KMS-11 (cell line): Measurements from ENCODE around the gene NDUFB2.
"Not testable (repeated sequence)": the region's sequence is repeated elsewhere in the genome, so short reads cannot be mapped to it uniquely, and the experiment has no call there.

Experiments used
- H2AFZ ChIP-seq: fragments of 200-600 bp; sonication (generic); 2 replicates; pipeline ENCODE4 v1.6.1; 2016; ENCODE audit warnings: antibody characterized with exemption, mixed run types, low read depth
- H3K27ac ChIP-seq: fragments of 200-600 bp; sonication (generic); 2 replicates; pipeline ENCODE4 v1.6.1; 2016; ENCODE audit warnings: mild to moderate bottlenecking, mixed run types
- H3K27me3 ChIP-seq: fragments of 200-600 bp; sonication (generic); 2 replicates; pipeline ENCODE4 v1.6.1; 2017; ENCODE audit warnings: mild to moderate bottlenecking, low read depth, mixed run types, moderate library complexity; ENCODE audit not compliant: insufficient read depth
- H3K36me3 ChIP-seq: fragments of 200-600 bp; sonication (generic); 2 replicates; pipeline ENCODE4 v1.6.1; 2017; ENCODE audit warnings: mild to moderate bottlenecking, mixed run types; ENCODE audit not compliant: insufficient read depth
- H3K4me1 ChIP-seq: fragments of 200-600 bp; sonication (generic); 2 replicates; pipeline ENCODE4 v1.6.1; 2016; ENCODE audit warnings: mild to moderate bottlenecking, low read depth, mixed run types; ENCODE audit not compliant: poor library complexity, severe bottlenecking
- H3K4me2 ChIP-seq: fragments of 200-600 bp; sonication (generic); 2 replicates; pipeline ENCODE4 v1.7.0; 2016; ENCODE audit warnings: mild to moderate bottlenecking, mixed run types
- H3K4me3 ChIP-seq: fragments of 200-600 bp; sonication (generic); IDR thresholded peaks from 2 replicates; pipeline ENCODE4 v1.6.1; 2017; ENCODE audit warnings: low read depth, low read length, mixed read lengths; ENCODE audit not compliant: insufficient read depth
- H3K79me2 ChIP-seq: fragments of 200-600 bp; sonication (generic); 2 replicates; pipeline ENCODE4 v1.6.1; 2016; ENCODE audit warnings: low read depth, mixed run types; ENCODE audit not compliant: insufficient read depth
- H3K9ac ChIP-seq: fragments of 200-600 bp; sonication (generic); 2 replicates; pipeline ENCODE4 v1.6.1; 2016; ENCODE audit warnings: mild to moderate bottlenecking, mixed run types
- H4K20me1 ChIP-seq: fragments of 200-600 bp; sonication (generic); 2 replicates; pipeline ENCODE4 v1.6.1; 2016; ENCODE audit warnings: mild to moderate bottlenecking, mixed run types; ENCODE audit not compliant: insufficient read depth
- CTCF ChIP-seq: fragments of 200-600 bp; sonication (generic); conservative IDR thresholded peaks from 2 replicates; pipeline ENCODE4 v1.6.1; 2017; ENCODE audit warnings: low read depth, mild to moderate bottlenecking, antibody characterized with exemption, low read length, moderate library complexity, mixed read lengths

Gene NDUFB2

GRCh38 chr7:140707132-140707531 is 10.6 kb downstream of the NDUFB2 start:
- H3K79me2 ChIP-seq: peaks cover 10% of the 10 kb centered on the region; the same call in 1 of the 2 replicates

DNA sequence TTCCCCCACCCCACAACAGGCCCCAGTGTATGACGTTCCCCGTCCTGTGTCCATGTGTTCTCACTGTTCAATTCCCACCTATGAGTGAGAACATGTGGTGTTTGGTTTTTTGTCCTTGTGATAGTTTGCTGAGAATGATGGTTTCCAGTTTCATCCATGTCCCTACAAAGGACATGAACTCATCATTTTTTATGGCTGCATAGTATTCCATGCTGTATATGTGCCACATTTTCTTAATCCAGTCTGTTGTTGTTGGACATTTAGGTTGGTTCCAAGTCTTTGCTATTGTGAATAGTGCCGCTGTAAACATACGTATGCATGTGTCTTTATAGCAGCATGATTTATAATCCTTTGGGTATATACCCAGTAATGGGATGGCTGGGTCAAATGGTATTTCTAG is 12.3 kb downstream of the NDUFB2 start:
- not testable (repeated sequence) for H4K20me1 ChIP-seq, H3K27me3 ChIP-seq, H3K4me1 ChIP-seq, H3K79me2 ChIP-seq, H3K4me3 ChIP-seq, H3K9ac ChIP-seq, H3K27ac ChIP-seq, H3K4me2 ChIP-seq, H2AFZ ChIP-seq
- H3K36me3 ChIP-seq: peaks cover 28% of the 10 kb centered on the region; the same call in 1 of the 2 replicates

More at GRCh38 chr7:140707132-140707531, 10.6 kb downstream of the NDUFB2 start:
- Histone ChIP-seq H3K4me1 (no peaks in the 10 kb centered on the region), H3K4me3 (no peak overlapping the region), H3K9ac (no peak overlapping the region), H3K27ac (no peak overlapping the region), H4K20me1 (no peaks in the 10 kb centered on the region), H3K27me3 (no peaks in the 10 kb centered on the region), H2AFZ (no peak overlapping the region), H3K36me3 (peaks cover 28% of the 10 kb centered on the region; the same call in 1 of the 2 replicates), H3K4me2 (no peak overlapping the region)
- no peak for TF ChIP-seq CTCF

DNA sequence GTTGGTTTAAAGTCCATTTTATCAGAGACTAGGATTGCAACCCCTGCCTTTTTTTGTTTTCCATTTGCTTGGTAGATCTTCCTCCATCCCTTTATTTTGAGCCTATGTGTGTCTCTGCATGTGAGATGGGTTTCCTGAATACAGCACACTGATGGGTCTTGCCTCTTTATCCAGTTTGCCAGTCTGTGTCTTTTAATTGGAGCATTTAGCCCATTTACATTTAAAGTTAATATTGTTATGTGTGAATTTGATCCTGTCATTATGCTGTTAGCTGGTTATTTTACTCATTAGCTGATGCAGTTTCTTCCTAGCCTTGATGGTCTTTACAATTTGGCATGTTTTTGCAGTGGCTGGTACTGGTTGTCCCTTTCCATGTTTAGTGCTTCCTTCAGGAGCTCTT is 15.9 kb downstream of the NDUFB2 start:
- not testable (repeated sequence) for H3K27me3 ChIP-seq

DNA sequence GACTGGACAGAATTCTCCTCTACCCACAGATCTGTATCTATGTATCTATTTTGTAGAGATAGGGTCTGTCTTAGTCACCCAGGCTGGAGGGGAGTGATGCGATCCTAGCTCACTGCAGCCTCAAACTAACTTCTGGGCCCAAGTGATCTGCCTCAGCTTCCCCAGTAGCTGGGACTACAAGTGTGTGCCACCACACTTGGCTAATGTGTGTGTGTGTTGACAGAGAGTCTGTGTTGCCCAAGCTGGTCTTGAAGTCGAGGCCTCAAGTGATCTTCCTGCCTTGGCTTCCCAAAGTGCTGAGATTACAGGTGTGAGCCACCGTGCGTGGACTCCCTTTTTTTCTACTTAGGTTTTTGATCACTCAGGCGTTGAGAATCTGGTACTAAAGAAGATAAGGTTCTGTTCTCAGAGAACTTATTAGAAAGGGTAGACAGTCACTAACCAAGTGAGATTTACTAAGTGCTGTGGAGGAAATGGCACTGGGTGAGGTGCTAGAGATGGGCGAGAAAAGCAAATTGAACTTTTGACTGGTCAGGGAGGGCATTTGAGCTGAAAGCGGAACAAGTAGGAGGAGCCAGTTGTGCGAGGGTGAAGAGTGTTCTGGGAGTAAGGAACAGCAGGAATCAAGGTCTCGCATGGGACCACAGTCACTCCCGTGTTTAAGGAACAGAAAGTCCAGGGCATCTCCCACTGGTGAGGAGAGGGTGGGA is 18.0 kb downstream of the NDUFB2 start:
- no peak overlapping the region for H3K27ac ChIP-seq
- H3K4me3 ChIP-seq: no peak overlapping the region
- no peaks in the 10 kb centered on the region for H3K4me1 ChIP-seq
- no peaks in the 10 kb centered on the region for H3K79me2 ChIP-seq
- no peaks in the 10 kb centered on the region for H3K27me3 ChIP-seq
- H3K4me2 ChIP-seq: no peak overlapping the region
- H3K36me3 ChIP-seq: no peaks in the 10 kb centered on the region
- no peaks in the 10 kb centered on the region for H4K20me1 ChIP-seq
- no peak overlapping the region for H3K9ac ChIP-seq
- TF ChIP-seq CTCF: no peak
- no peak overlapping the region for H2AFZ ChIP-seq

More for the DNA sequence above, 15.9 kb downstream of the NDUFB2 start:
- H3K36me3 ChIP-seq, H4K20me1 ChIP-seq, H3K79me2 ChIP-seq, H3K4me1 ChIP-seq, H2AFZ ChIP-seq, H3K4me3 ChIP-seq, H3K4me2 ChIP-seq, H3K9ac ChIP-seq, H3K27ac ChIP-seq: not testable (repeated sequence)

DNA sequence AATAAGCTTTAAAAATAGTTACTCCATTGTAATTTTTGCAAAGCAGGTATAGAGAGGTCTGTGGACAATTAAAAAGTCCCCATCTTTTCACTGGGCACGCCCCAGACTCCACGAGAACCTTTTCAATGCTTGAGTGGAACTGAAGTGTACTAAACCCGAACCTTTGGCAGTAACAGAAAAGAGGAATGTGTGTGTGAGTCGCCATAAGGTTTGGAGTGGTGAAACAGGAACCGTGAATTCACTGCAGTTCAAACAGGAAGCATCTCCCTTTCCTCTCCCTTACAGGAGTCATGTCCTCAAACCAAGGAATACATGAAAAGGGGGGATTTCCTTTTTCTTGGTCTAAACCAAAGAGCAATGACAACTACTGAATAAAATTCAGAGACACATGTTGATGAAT is 23.2 kb downstream of the NDUFB2 start:
- Histone ChIP-seq H3K27ac (no peak overlapping the region), H2AFZ (no peak overlapping the region), H3K36me3 (no peaks in the 10 kb centered on the region), H3K27me3 (no peaks in the 10 kb centered on the region), H3K4me3 (no peak overlapping the region), H3K4me2 (no peak overlapping the region), H3K79me2 (no peaks in the 10 kb centered on the region), H3K9ac (no peak overlapping the region), H3K4me1 (no peaks in the 10 kb centered on the region), H4K20me1 (no peaks in the 10 kb centered on the region)
- TF ChIP-seq CTCF: no peak
